Left ventricle myocardium superior (tissue), 1 donor: Measurements from ENCODE around the gene TPCN1. TPM values are rescaled to one million over a fixed set of nuclear protein-coding genes. Genes with fewer than 3 reads are reported as not detected.

Experiments used
- ATAC-seq: fragments of 200-7000 bp; cut with Tn5 transposase; one replicate; pipeline ENCODE4 v1.9.1; 2020; ENCODE audit warnings: mild to moderate bottlenecking, moderate library complexity
- DNase-seq: peaks from one replicate; pipeline ENCODE4 v3.0.0-alpha.2; 2020
- intact Hi-C: fragments of 100-400 bp; cut with micrococcal nuclease; formaldehyde crosslinking; loops from one replicate; pipeline ENCODE4 v1.11.0; 2022
- total RNA-seq: library from RNA; stranded (reverse); fragmentation: NEBNext Ultra II Directional; extraction: Animal tissue kit (Norgen Biotek cat#: 25700); gene quantifications from one replicate; pipeline ENCODE4 v1.2.1, GENCODE V29; 2021
- donor health status: DM: no; HTN: yes; CAD: no; lungs with severe emphysema.

TPCN1 gene
- total RNA-seq, 1 donor from 2014 or later = 145 TPM

GRCh38 chr12:113249546-113249945, 28.3 kb downstream of the TPCN1 start:
- no peak for DNase-seq
- no peak for ATAC-seq
- intact Hi-C loops = no loop called here

GRCh38 chr12:113250045-113250444, 28.8 kb downstream of the TPCN1 start:
- DNase-seq (no peak), ATAC-seq (no peak)
- intact Hi-C loops = no loop called here

GRCh38 chr12:113251404-113252070, 30.3 kb downstream of the TPCN1 start:
- intact Hi-C loops = no loop called here
- DNase-seq = no peak

GRCh38 chr12:113252494-113252893, 31.2 kb downstream of the TPCN1 start:
- ATAC-seq (peak; percentile 91), DNase-seq (peak; percentile 82)
- intact Hi-C loops = no loop called here

More at GRCh38 chr12:113251404-113252070, 30.3 kb downstream of the TPCN1 start:
- no peak for ATAC-seq

- DNase-seq = no peak
- intact Hi-C loops = no loop called here
- ATAC-seq = no peak
Measured at GRCh38 chr12:113253532-113254285, 32.4 kb downstream of the TPCN1 start.

GRCh38 chr12:113254298-113254697, 33.0 kb downstream of the TPCN1 start:
- ATAC-seq = no peak
- DNase-seq = no peak
- intact Hi-C loops = no loop called here

GRCh38 chr12:113257564-113257963, 36.3 kb downstream of the TPCN1 start:
- no peak for ATAC-seq
- intact Hi-C loops = no loop called here
- DNase-seq = no peak

GRCh38 chr12:113260127-113260526, 38.9 kb downstream of the TPCN1 start:
- intact Hi-C loops = loop anchor here (10.0 kb wide), 1 partner anchor 65 kb away; no protein-coding TSS in a partner anchor
- ATAC-seq = peak; percentile 36
- DNase-seq = no peak

GRCh38 chr12:113260636-113261300, 39.5 kb downstream of the TPCN1 start:
- no peak for DNase-seq
- intact Hi-C loops = loop anchor here (10.0 kb wide), 1 partner anchor 66 kb away; no protein-coding TSS in a partner anchor
- no peak for ATAC-seq

GRCh38 chr12:113261847-113262470, 40.7 kb downstream of the TPCN1 start:
- intact Hi-C loops = loop anchor here (10.0 kb wide), 1 partner anchor 67 kb away; no protein-coding TSS in a partner anchor
- ATAC-seq (no peak), DNase-seq (no peak)

- DNase-seq (no peak), ATAC-seq (no peak)
- intact Hi-C loops = loop anchor here (10.0 kb wide), 1 partner anchor 68 kb away; no protein-coding TSS in a partner anchor
Measured at GRCh38 chr12:113262710-113263109, 41.4 kb downstream of the TPCN1 start.

GRCh38 chr12:113263431-113263963, 42.2 kb downstream of the TPCN1 start:
- DNase-seq = no peak
- ATAC-seq = no peak
- intact Hi-C loops = loop anchor here (10.0 kb wide), 1 partner anchor 69 kb away; no protein-coding TSS in a partner anchor

GRCh38 chr12:113266106-113266895, 45.0 kb downstream of the TPCN1 start:
- intact Hi-C loops = loop anchor here (10.0 kb wide), 1 partner anchor 72 kb away; no protein-coding TSS in a partner anchor
- ATAC-seq = no peak
- DNase-seq = no peak

- intact Hi-C loops = loop anchor here (10.0 kb wide), 1 partner anchor 73 kb away; no protein-coding TSS in a partner anchor
- no peak for ATAC-seq
- DNase-seq = no peak
Measured at GRCh38 chr12:113267621-113268020, 46.4 kb downstream of the TPCN1 start.

- ATAC-seq = no peak
- DNase-seq = no peak
- intact Hi-C loops = loop anchor here (10.0 kb wide), 1 partner anchor 73 kb away; no protein-coding TSS in a partner anchor
Measured at GRCh38 chr12:113268136-113268535, 46.9 kb downstream of the TPCN1 start.

- DNase-seq = no peak
- intact Hi-C loops = loop anchor here (10.0 kb wide), 1 partner anchor 74 kb away; no protein-coding TSS in a partner anchor
- no peak for ATAC-seq
Measured at GRCh38 chr12:113268621-113269020, 47.4 kb downstream of the TPCN1 start.

- ATAC-seq (no peak), DNase-seq (no peak)
- intact Hi-C loops = loop anchor here (10.0 kb wide), 1 partner anchor 75 kb away; no protein-coding TSS in a partner anchor
Measured at GRCh38 chr12:113269257-113269943, 48.1 kb downstream of the TPCN1 start.

- DNase-seq (no peak), ATAC-seq (no peak)
- intact Hi-C loops = no loop called here
Measured at GRCh38 chr12:113270709-113271009, 49.4 kb downstream of the TPCN1 start.
